Esophagus squamous epithelium (tissue), 5 donors: ENCODE results near the gene KDF1. TPM values are rescaled to one million over a fixed set of nuclear protein-coding genes. Genes with fewer than 3 reads are reported as not detected.

ENCODE experiments used
- DNase-seq: peaks from one replicate; lab custom pipeline; 2025; lab: John Stamatoyannopoulos, UW
- H3K27ac ChIP-seq, 4 donors: fragments of 200-600 bp; sonication (generic); one replicate each; pipeline ENCODE4 v1.5.1; 2016 to 2019; ENCODE audit warnings: mild to moderate bottlenecking in 1 of 4
- H3K27me3 ChIP-seq, 4 donors: fragments of 200-600 bp; sonication (generic); 1 replicate in 3 of 4; 2 replicates in 1 of 4; pipeline versions ENCODE4 v1.5.1 to v1.6.0; 2017 to 2021; ENCODE audit warnings: antibody characterized with exemption in 1 of 4
- H3K36me3 ChIP-seq, 3 donors: fragments of 200-600 bp; sonication (generic); one replicate each; pipeline ENCODE4 v1.5.1; 2016 to 2019
- H3K4me1 ChIP-seq, 3 donors: fragments of 200-600 bp; sonication (generic); one replicate each; pipeline ENCODE4 v1.5.1; 2017 to 2019
- H3K4me3 ChIP-seq, 4 donors: fragments of 200-600 bp; sonication (generic); 1 replicate in 3 of 4; 2 replicates in 1 of 4; pipeline ENCODE4 v1.5.1; 2016 to 2019; ENCODE audit warnings: mild to moderate bottlenecking in 2 of 4, moderate library complexity in 1 of 4
- H3K9me3 ChIP-seq, 3 donors: fragments of 200-600 bp; sonication (generic); one replicate each; pipeline ENCODE4 v1.5.1; 2016 to 2019
- CTCF ChIP-seq, 6 experiments: fragments of 450-650 bp in 4 of 6; fragments of 200-600 bp in 2 of 6; sonication (generic) in 2 of 6; IDR thresholded peaks; one replicate each; pipeline ENCODE4 v1.5.1; 2016 to 2019; ENCODE audit warnings: antibody characterized with exemption in 6 of 6, mild to moderate bottlenecking in 4 of 6, moderate library complexity in 4 of 6
- POLR2A ChIP-seq, 4 donors: fragments of 450-650 bp; IDR thresholded peaks; one replicate each; pipeline ENCODE4 v1.6.1; 2017; ENCODE audit warnings: antibody characterized with exemption in 4 of 4, mild to moderate bottlenecking in 4 of 4, moderate library complexity in 3 of 4
- WGBS, 2 donors: methylation state at CpG; one replicate each; pipeline ENCODE4 v1.1.5; 2018; 5-methylcytosine and 5-hydroxymethylcytosine counted together
- intact Hi-C: fragments of 100-400 bp; cut with DNase I; formaldehyde crosslinking; loops from one replicate; pipeline ENCODE4 v1.15.0; 2022
- total RNA-seq, 4 donors: library from RNA; depleted of rRNA; stranded (reverse); fragments of >200 nt; gene quantifications; one replicate each; pipeline ENCODE4 v1.1.0, GENCODE V29; 2016
- donor health status: DM: yes; HTN: yes; CAD: no.

The KDF1 gene
- total RNA-seq, 4 donors from 2014 or later: 18.4 to 25.6 (median 19.6) TPM

GRCh38 chr1:26913754-26914619 is 46.3 kb downstream of the KDF1 start, which contains the start of gene NR0B2:
Gene NR0B2, minus strand, starts transcription at chr1:26913975. Its CDS starts 35 bp downstream, at chr1:26913940.
- TF ChIP-seq POLR2A (IDR thresholded peaks at IDR 0.05): no peak
- Histone ChIP-seq H3K4me3 (no peak within 1 kb of the TSS), H3K27ac (no peak within 1 kb of the TSS), H3K4me1 (no peaks in the 10 kb centered on the region), H3K9me3 (no peaks in the 10 kb centered on the region), H3K36me3 (no peaks in the 10 kb centered on the region), H3K27me3 (no peaks in the 10 kb centered on the region)
- intact Hi-C loops: no loop called here
- 76 to 88% methylated on average over 5 to 12 of the region's 16 CpGs for WGBS, 2 donors
- no peak for DNase-seq

- no peak for TF ChIP-seq POLR2A (IDR thresholded peaks at IDR 0.05)
- TF ChIP-seq CTCF (IDR thresholded peaks at IDR 0.05): no peak
- Histone ChIP-seq H3K9me3 (no peaks in the 10 kb centered on the region), H3K27ac (no peak overlapping the region), H3K4me1 (no peaks in the 10 kb centered on the region), H3K36me3 (no peaks in the 10 kb centered on the region), H3K4me3 (no peak overlapping the region), H3K27me3 (no peaks in the 10 kb centered on the region)
- 100% methylated on average over 1 of the region's 5 CpGs; no CpG with 5 or more reads in 1 of the 2 donors for WGBS, 2 donors
- no peak for DNase-seq
- intact Hi-C loops: no loop called here
Measured at GRCh38 chr1:26913389-26913753, 46.9 kb downstream of the KDF1 start.

- H3K27me3 ChIP-seq: no peaks in the 10 kb centered on the region
- WGBS, 2 donors: 40 to 61% methylated on average over 2 of the region's 2 CpGs
- no peak for DNase-seq
- no peaks in the 10 kb centered on the region for H3K9me3 ChIP-seq
- H3K27ac ChIP-seq: no peak overlapping the region
- TF ChIP-seq POLR2A (IDR thresholded peaks at IDR 0.05) (no peak), CTCF (IDR thresholded peaks at IDR 0.05) (no peak)
- H3K4me1 ChIP-seq: no peaks in the 10 kb centered on the region
- H3K4me3 ChIP-seq: no peak overlapping the region
- intact Hi-C loops: no loop called here
- H3K36me3 ChIP-seq: no peaks in the 10 kb centered on the region
Measured at GRCh38 chr1:26912147-26912490, 48.1 kb downstream of the KDF1 start.

- intact Hi-C loops: no loop called here
- 80 to 86% methylated on average over 2 to 7 of the region's 8 CpGs for WGBS, 2 donors
- H3K36me3 ChIP-seq: no peaks in the 10 kb centered on the region
- no peak overlapping the region for H3K27ac ChIP-seq
- no peaks in the 10 kb centered on the region for H3K9me3 ChIP-seq
- TF ChIP-seq POLR2A (IDR thresholded peaks at IDR 0.05) (no peak), CTCF (IDR thresholded peaks at IDR 0.05) (no peak)
- DNase-seq: no peak
- no peaks in the 10 kb centered on the region for H3K4me1 ChIP-seq
- no peak overlapping the region for H3K4me3 ChIP-seq
- no peaks in the 10 kb centered on the region for H3K27me3 ChIP-seq
Measured at GRCh38 chr1:26911399-26912146, 48.7 kb downstream of the KDF1 start.

GRCh38 chr1:26910343-26911160 is 49.7 kb downstream of the KDF1 start:
- intact Hi-C loops: no loop called here
- no peak overlapping the region for H3K4me3 ChIP-seq
- H3K9me3 ChIP-seq: no peaks in the 10 kb centered on the region
- TF ChIP-seq POLR2A (IDR thresholded peaks at IDR 0.05) (no peak), CTCF (IDR thresholded peaks at IDR 0.05) (no peak)
- H3K4me1 ChIP-seq: no peaks in the 10 kb centered on the region
- 64 to 84% methylated on average over 4 of the region's 4 CpGs for WGBS, 2 donors
- H3K27me3 ChIP-seq: no peaks in the 10 kb centered on the region
- H3K27ac ChIP-seq: no peak overlapping the region
- DNase-seq: no peak
- H3K36me3 ChIP-seq: no peaks in the 10 kb centered on the region
